A549 treated with ZK216348 at 1 μM for 4 hours (cell line): Measurements from ENCODE around the gene CDY2A. TPM values are rescaled to one million over a fixed set of nuclear protein-coding genes. Genes with fewer than 3 reads are reported as not detected.

ENCODE experiments used
- total RNA-seq: library from RNA; stranded (reverse); fragments of 200-300 nt; extraction: Qiagen RNA extraction; gene quantifications from 5 replicates; pipeline ENCODE4 v1.2.3, GENCODE V29; 2022; ENCODE audit warnings: low read depth

CDY2A gene, protein sequence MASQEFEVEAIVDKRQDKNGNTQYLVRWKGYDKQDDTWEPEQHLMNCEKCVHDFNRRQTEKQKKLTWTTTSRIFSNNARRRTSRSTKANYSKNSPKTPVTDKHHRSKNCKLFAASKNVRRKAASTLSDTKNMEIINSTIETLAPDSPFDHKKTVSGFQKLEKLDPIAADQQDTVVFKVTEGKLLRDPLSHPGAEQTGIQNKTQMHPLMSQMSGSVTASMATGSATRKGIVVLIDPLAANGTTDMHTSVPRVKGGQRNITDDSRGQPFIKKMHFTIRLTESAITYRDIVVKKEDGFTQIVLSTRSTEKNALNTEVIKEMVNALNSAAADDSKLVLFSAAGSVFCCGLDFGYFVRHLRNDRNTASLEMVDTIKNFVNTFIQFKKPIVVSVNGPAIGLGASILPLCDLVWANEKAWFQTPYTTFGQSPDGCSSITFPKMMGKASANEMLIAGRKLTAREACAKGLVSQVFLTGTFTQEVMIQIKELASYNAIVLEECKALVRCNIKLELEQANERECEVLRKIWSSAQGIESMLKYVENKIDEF
- not detected in 5 replicates for total RNA-seq

GRCh38 chrY:18025487-18025886 lies at the start of gene CDY2A:
Gene CDY2A (plus strand): TSS chrY:18025787. CDS start chrY:18026115, 328 bp downstream.

Other genes with a start within 250 kb of the CDY2A start
- gene CDY2B, start 145.6 kb upstream of the CDY2A start, total RNA-seq: not detected in 5 replicates